Measurements from ENCODE around the gene EPC1. TPM values are rescaled to one million over a fixed set of nuclear protein-coding genes. Genes with fewer than 3 reads are reported as not detected.
"Not testable (repeated sequence)": the region's sequence is repeated elsewhere in the genome, so short reads cannot be mapped to it uniquely, and the experiment has no call there.

Gene EPC1
- total and polyA plus RNA-seq, 3 experiments from 2014 or later = 40.9 to 45.3 (median 41.3) TPM

DNA sequence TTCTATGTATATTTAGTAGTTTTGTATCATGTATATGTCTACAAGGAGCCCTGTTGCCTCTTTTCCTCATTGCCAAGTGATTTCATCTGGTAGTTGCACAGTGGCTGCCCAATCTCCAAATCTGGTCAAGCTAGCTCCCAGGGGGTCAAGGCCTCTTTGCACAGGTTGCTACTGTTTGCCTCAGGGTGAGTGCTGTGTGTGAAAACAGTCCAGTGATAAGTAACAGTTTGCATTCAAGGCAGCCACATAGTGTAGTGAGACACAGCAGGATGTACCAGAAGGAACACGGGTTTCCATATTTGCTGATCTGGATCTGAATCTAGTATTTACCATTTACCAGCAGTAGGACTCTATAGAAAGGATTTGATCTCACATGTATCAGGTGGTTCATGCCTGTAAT lies 13.3 kb upstream of the EPC1 start:
- peaks cover 12 to 17% (median 16%) of the 10 kb centered on the region in 3 donors for H3K36me3 Mint-ChIP-seq
- peak overlapping the region in 3 of 8 donors; percentile 13 to 58 (median 27) for H3K27ac Mint-ChIP-seq
- H3K9me3 ChIP-seq (ENCODE audit: low read length) = no peaks in the 10 kb centered on the region
- no peak overlapping the region for H3K27ac ChIP-seq (ENCODE audit: low read depth, low read length)
- no peak overlapping the region for H3K4me3 ChIP-seq (ENCODE audit: low read length)
- H3K36me3 ChIP-seq (ENCODE audit: insufficient read depth, low read length) = no peaks in the 10 kb centered on the region
- H3K4me3 Mint-ChIP-seq = peak overlapping the region in 1 of 7 donors; percentile 6
- H3K4me1 Mint-ChIP-seq = peaks cover 68 to 81% (median 79%) of the 10 kb centered on the region in 3 donors
- DNase-seq = no peak
- H3K9me3 Mint-ChIP-seq = peaks cover 0 to 5% (median 0%) of the 10 kb centered on the region in 5 donors
- H3K27me3 Mint-ChIP-seq = no peaks in the 10 kb centered on the region
- CTCF ChIA-PET = interaction anchor here (0.7 to 1.9 kb wide), 4 partner anchors 11 to 17 kb away, joined by 3 to 8 read pairs (median 5); partner anchors contain the start of gene EPC1
- no peaks in the 10 kb centered on the region for H3K27me3 ChIP-seq (ENCODE audit: insufficient read depth, low read length, poor library complexity, severe bottlenecking)
- peaks cover 46% of the 10 kb centered on the region for H3K4me1 ChIP-seq (ENCODE audit: insufficient read depth, low read length)
- POLR2A ChIA-PET = no interaction called here

DNA sequence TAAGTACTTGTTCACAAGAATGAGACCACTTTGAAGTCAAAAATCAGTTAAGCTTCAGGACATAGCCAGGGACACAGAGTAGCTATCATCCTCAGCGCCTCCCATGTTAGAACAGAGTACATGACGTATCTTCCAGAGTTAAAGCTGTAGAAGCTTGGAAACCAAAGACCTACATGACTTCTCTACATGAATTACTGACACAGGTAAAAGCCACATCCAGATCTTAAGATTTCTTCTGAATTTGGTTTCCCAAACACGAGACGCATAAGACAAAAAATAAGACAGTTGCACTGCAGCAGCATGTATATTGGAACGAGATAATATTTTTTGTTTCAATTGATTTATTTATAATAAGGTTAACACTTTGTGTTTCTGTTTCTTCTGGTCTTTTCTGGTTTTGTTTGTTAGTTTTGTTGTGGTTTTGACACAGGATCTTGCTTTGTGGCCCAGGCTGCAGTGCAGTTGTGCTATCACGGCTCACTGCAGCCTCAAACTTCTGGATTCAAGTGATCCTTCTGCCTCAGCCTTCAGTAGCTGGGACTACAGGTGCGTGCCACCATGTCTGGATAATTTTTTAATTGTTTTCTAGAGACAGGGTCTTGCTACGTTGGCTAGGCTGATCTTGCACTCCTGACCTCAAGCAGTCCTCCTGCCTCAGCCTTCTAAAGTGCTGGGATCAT lies 10.2 kb upstream of the EPC1 start:
- Histone ChIP-seq H3K36me3 (ENCODE audit: insufficient read depth, low read length) (no peaks in the 10 kb centered on the region), H3K27ac (ENCODE audit: low read depth, low read length) (no peak overlapping the region), H3K27me3 (ENCODE audit: insufficient read depth, low read length, poor library complexity, severe bottlenecking) (no peaks in the 10 kb centered on the region), H3K4me1 (ENCODE audit: insufficient read depth, low read length) (peaks cover 63% of the 10 kb centered on the region), H3K4me3 (ENCODE audit: low read length) (no peak overlapping the region), H3K9me3 (ENCODE audit: low read length) (no peaks in the 10 kb centered on the region)
- Mint-ChIP-seq H3K9me3 (peaks cover 0 to 5% (median 0%) of the 10 kb centered on the region in 5 donors), H3K27ac (peak overlapping the region; percentile 0 to 96 (median 89)), H3K4me3 (peak overlapping the region; percentile 48 to 85 (median 74)), H3K27me3 (no peaks in the 10 kb centered on the region), H3K36me3 (peaks cover 10 to 14% (median 12%) of the 10 kb centered on the region in 3 donors), H3K4me1 (peaks cover 67 to 86% (median 78%) of the 10 kb centered on the region in 3 donors)
- peak in 4 of 5 donors; percentile 13 to 63 (median 59) for DNase-seq
- POLR2A ChIA-PET = interaction anchor here (0.6 to 2.0 kb wide), 5 partner anchors 10 to 763 kb away, joined by 3 to 8 read pairs (median 4); partner anchors contain the start of gene EPC1
- CTCF ChIA-PET = interaction anchor here (0.7 to 3.5 kb wide), 5 partner anchors 10 to 21 kb away, joined by 3 to 16 read pairs (median 8); partner anchors contain the start of gene EPC1

DNA sequence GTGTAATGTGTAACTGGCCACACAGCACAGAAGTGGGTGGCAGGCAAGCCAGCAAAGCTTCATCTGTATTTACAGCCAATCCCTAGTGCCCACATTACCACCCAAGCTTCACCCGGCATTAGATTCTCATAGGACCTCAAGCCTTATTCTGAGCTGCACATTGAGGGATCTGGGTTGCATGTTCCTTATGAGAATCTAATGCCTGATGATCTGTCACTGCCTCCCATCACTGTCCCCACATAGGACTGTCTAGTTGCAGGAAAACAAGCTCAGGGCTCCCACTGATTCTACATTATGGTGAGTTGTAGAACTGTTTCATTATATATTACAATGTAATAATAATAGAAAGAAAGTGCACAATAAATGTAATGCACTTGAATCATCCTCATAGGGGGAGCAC lies 7.7 kb upstream of the EPC1 start:
- H3K4me3 Mint-ChIP-seq; H3K27ac ChIP-seq (ENCODE audit: low read depth, low read length); H3K4me3 ChIP-seq (ENCODE audit: low read length); POLR2A ChIA-PET; H3K9me3 ChIP-seq (ENCODE audit: low read length); H3K36me3 ChIP-seq (ENCODE audit: insufficient read depth, low read length); H3K9me3 Mint-ChIP-seq; H3K27me3 Mint-ChIP-seq; CTCF ChIA-PET; DNase-seq; H3K27me3 ChIP-seq (ENCODE audit: insufficient read depth, low read length, poor library complexity, severe bottlenecking); H3K36me3 Mint-ChIP-seq: not testable (repeated sequence)
- H3K27ac Mint-ChIP-seq = peak overlapping the region in 4 of 8 donors; percentile 29 to 66 (median 58)
- peaks cover 66% of the 10 kb centered on the region for H3K4me1 ChIP-seq (ENCODE audit: insufficient read depth, low read length)
- peaks cover 61 to 80% (median 73%) of the 10 kb centered on the region in 3 donors for H3K4me1 Mint-ChIP-seq

- Histone ChIP-seq H3K27ac (ENCODE audit: low read depth, low read length) (no peak overlapping the region), H3K36me3 (ENCODE audit: insufficient read depth, low read length) (no peaks in the 10 kb centered on the region), H3K27me3 (ENCODE audit: insufficient read depth, low read length, poor library complexity, severe bottlenecking) (no peaks in the 10 kb centered on the region), H3K4me3 (ENCODE audit: low read length) (no peak overlapping the region), H3K9me3 (ENCODE audit: low read length) (no peaks in the 10 kb centered on the region), H3K4me1 (ENCODE audit: insufficient read depth, low read length) (peaks cover 54% of the 10 kb centered on the region)
- Mint-ChIP-seq H3K36me3 (peaks cover 0 to 13% (median 5%) of the 10 kb centered on the region in 3 donors), H3K9me3 (no peaks in the 10 kb centered on the region), H3K27me3 (peaks cover 0 to 4% of the 10 kb centered on the region in 2 donors), H3K4me1 (peaks cover 51 to 72% (median 61%) of the 10 kb centered on the region in 3 donors), H3K4me3 (peak overlapping the region in 2 of 7 donors; percentile 16 to 70), H3K27ac (peak overlapping the region in 3 of 8 donors; percentile 44 to 100 (median 84))
- POLR2A ChIA-PET = no interaction called here
- DNase-seq = no peak
- CTCF ChIA-PET = no interaction called here
These were observed 3.9 kb upstream of the EPC1 start for GRCh38 chr10:32350811-32351350.

GRCh38 chr10:32349968-32350738 lies 3.2 kb upstream of the EPC1 start:
- peak overlapping the region in 4 of 8 donors; percentile 19 to 100 (median 38) for H3K27ac Mint-ChIP-seq
- Histone ChIP-seq H3K4me1 (ENCODE audit: insufficient read depth, low read length) (peaks cover 55% of the 10 kb centered on the region), H3K27me3 (ENCODE audit: insufficient read depth, low read length, poor library complexity, severe bottlenecking) (no peaks in the 10 kb centered on the region), H3K36me3 (ENCODE audit: insufficient read depth, low read length) (no peaks in the 10 kb centered on the region), H3K27ac (ENCODE audit: low read depth, low read length) (no peak overlapping the region), H3K9me3 (ENCODE audit: low read length) (no peaks in the 10 kb centered on the region), H3K4me3 (ENCODE audit: low read length) (no peak overlapping the region)
- peaks cover 0 to 18% (median 5%) of the 10 kb centered on the region in 3 donors for H3K36me3 Mint-ChIP-seq
- CTCF ChIA-PET = no interaction called here
- peaks cover 56 to 75% (median 66%) of the 10 kb centered on the region in 3 donors for H3K4me1 Mint-ChIP-seq
- DNase-seq = no peak
- H3K9me3 Mint-ChIP-seq = no peaks in the 10 kb centered on the region
- peaks cover 0 to 4% of the 10 kb centered on the region in 2 donors for H3K27me3 Mint-ChIP-seq
- POLR2A ChIA-PET = interaction anchor here (0.5 kb wide), 1 partner anchor 9 kb away, joined by 3 read pairs; no protein-coding TSS in a partner anchor
- peak overlapping the region in 2 of 7 donors; percentile 34 to 98 for H3K4me3 Mint-ChIP-seq

- Histone ChIP-seq H3K4me1 (ENCODE audit: insufficient read depth, low read length) (peaks cover 55% of the 10 kb centered on the region), H3K27me3 (ENCODE audit: insufficient read depth, low read length, poor library complexity, severe bottlenecking) (no peaks in the 10 kb centered on the region), H3K9me3 (ENCODE audit: low read length) (no peaks in the 10 kb centered on the region), H3K4me3 (ENCODE audit: low read length) (no peak overlapping the region), H3K36me3 (ENCODE audit: insufficient read depth, low read length) (peaks cover under 1% of the 10 kb centered on the region), H3K27ac (ENCODE audit: low read depth, low read length) (no peak overlapping the region)
- Mint-ChIP-seq H3K36me3 (peaks cover 0 to 28% (median 5%) of the 10 kb centered on the region in 3 donors), H3K4me3 (peak overlapping the region in 3 of 7 donors; percentile 15 to 98 (median 20)), H3K4me1 (peaks cover 61 to 75% (median 74%) of the 10 kb centered on the region in 3 donors), H3K9me3 (no peaks in the 10 kb centered on the region), H3K27ac (peak overlapping the region in 2 of 8 donors; percentile 64 to 100), H3K27me3 (peaks cover 0 to 4% of the 10 kb centered on the region in 2 donors)
- ChIA-PET CTCF (interaction anchor here (1.6 to 2.3 kb wide), 2 partner anchors 28 to 93 kb away, joined by 6 read pairs; no protein-coding TSS in a partner anchor), POLR2A (interaction anchor here (2.5 kb wide), 1 partner anchor 29 kb away, joined by 9 read pairs; no protein-coding TSS in a partner anchor)
- no peak for DNase-seq
These were observed 2.2 kb upstream of the EPC1 start for GRCh38 chr10:32349199-32349585.

DNA sequence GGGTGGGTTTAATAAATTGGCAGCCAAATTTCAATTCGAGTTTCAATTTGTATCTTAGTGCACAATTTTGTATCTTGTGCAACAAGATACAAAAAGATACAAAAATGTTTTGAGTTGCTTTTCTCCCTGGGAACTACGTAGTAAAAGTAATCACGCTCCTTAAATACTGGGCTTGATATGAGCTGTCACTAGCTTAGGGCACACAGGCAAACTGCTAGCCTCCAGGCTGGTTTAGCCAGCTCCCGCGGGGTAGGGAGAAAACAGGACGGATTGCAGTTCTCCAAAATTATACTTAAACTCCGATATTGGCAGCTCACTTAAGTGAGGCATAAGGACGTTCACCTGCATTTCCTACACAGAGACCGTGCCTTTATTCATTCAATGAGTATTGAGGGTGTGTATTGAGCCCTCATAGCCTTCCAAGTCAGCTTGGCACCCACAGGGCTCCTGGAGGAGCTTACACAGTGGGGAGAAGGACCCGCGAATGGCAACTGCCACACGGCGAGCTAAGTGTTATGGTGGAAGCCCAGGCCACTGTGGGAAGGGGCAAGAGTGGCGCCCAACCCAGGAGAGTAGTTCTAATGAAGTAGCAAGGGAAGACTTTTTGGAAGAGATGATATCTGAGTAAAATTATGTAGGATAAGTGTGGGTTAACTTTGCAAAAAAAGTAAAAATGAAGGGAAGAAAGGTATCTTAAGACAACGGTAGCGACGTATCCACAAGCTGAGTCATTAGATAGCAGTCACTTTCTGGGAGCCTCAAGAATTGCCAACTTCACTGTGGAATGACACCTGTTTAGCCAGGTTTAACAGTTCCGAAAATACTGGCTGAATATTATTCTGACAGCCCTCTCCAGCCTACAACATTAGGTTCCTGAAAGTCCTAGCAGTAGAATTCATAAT lies 1.6 kb upstream of the EPC1 start:
- peaks cover 59% of the 10 kb centered on the region for H3K4me1 ChIP-seq (ENCODE audit: insufficient read depth, low read length)

More for the DNA sequence above, 1.6 kb upstream of the EPC1 start:
- Mint-ChIP-seq H3K27me3 (peaks cover 0 to 4% of the 10 kb centered on the region in 2 donors), H3K9me3 (no peaks in the 10 kb centered on the region), H3K36me3 (peaks cover 0 to 34% (median 7%) of the 10 kb centered on the region in 3 donors), H3K4me1 (peaks cover 63 to 75% (median 74%) of the 10 kb centered on the region in 3 donors), H3K27ac (peak overlapping the region in 7 of 8 donors; percentile 22 to 100 (median 39)), H3K4me3 (peak overlapping the region; percentile 51 to 98 (median 94))
- POLR2A ChIA-PET = interaction anchor here (1.1 to 2.5 kb wide), 2 partner anchors 25 to 30 kb away, joined by 3 to 9 read pairs; no protein-coding TSS in a partner anchor
- H3K4me3 ChIP-seq (ENCODE audit: low read length) = no peak overlapping the region
- no peaks in the 10 kb centered on the region for H3K9me3 ChIP-seq (ENCODE audit: low read length)
- H3K27ac ChIP-seq (ENCODE audit: low read depth, low read length) = peak overlapping the region; percentile 100
- H3K36me3 ChIP-seq (ENCODE audit: insufficient read depth, low read length) = peaks cover 5% of the 10 kb centered on the region
- H3K27me3 ChIP-seq (ENCODE audit: insufficient read depth, low read length, poor library complexity, severe bottlenecking) = no peaks in the 10 kb centered on the region
- DNase-seq = no peak
- CTCF ChIA-PET = interaction anchor here (1.6 to 2.3 kb wide), 3 partner anchors 8 to 93 kb away, joined by 6 to 8 read pairs (median 6); no protein-coding TSS in a partner anchor
